GM10248 (cell line): ENCODE data around the gene IER5L.

Experiments used
- CTCF ChIA-PET: fragments of 300-600 bp; sonication (Branson Sonifier 250); formaldehyde crosslinking; extraction: SDS; loops from one replicate; lab custom pipeline; 2021; ENCODE audit warnings: antibody characterized with exemption; lab: Yijun Ruan, JAX
- POLR2A ChIA-PET: fragments of 350-650 bp; sonication (Branson Sonifier 250); formaldehyde crosslinking; extraction: SDS; loops from one replicate; lab custom pipeline; 2020; ENCODE audit warnings: antibody characterized with exemption; lab: Yijun Ruan, JAX
- DNase-seq: peaks from one replicate; pipeline ENCODE4 v3.0.0; 2012; ENCODE audit errors: extremely low spot score
- CTCF ChIP-seq: IDR thresholded peaks from 2 replicates; pipeline ENCODE4 v1.5.1; 2012; ENCODE audit warnings: mild to moderate bottlenecking, low read depth; ENCODE audit errors: extremely low read depth, missing control alignments, control extremely low read depth

The IER5L gene

DNA sequence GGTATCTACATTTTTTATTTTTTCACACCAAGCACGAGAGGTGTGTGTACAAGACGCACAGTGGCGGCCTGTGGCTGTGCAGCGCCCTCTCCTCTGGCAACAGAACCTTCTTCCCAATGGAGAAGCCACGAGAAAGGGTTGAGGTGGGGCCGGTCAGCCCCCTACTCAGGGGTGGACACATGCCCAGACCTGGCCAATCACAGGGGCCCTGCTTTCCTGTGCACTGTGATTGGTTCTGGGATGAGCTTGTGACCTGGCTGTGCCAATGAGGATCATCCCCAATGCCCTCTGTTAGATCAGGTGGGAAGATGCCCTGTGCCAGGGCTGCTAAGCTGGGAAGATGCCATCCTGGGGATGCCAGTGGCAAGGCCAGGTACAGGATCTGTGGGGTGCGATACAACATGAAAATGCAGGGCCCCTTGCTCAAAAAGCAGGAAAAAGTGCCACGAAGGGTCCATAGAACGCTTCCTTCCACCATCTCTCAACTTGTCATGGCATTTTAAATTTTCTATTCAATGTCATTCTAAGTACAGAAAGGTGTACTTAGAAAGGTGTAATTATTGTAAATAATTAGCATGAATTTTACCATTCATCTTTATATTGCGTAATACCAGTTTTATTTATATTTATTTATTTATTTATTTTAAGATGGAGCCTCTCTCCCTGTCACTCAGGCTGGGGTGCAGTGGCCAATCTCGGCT lies 15.4 kb downstream of the IER5L start:
- POLR2A ChIA-PET: no interaction called here
- no peak for DNase-seq
- TF ChIP-seq CTCF: no peak
- CTCF ChIA-PET: interaction anchor here (2.0 to 40.2 kb wide), 3 partner anchors 10 to 26 kb away, joined by 9 to 680 read pairs (median 14); no protein-coding TSS in a partner anchor

DNA sequence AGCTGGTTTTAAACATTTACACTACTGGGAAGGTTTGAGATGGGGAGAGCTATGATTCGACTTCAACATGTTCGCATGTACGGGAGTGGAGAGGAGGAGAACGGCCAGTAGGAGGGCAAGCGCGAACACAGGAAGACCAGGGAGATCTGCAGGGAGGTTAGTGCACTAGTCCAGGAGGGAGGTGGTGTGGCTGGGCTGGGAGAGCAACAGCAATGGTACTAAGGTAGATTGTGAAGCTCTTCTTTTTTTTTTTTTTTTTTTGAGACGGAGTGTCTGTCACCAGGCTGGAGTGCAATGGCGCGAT lies 16.6 kb downstream of the IER5L start:
- DNase-seq: no peak
- no peak for TF ChIP-seq CTCF
- POLR2A ChIA-PET: interaction anchor here (0.7 kb wide), 1 partner anchor 22 kb away, joined by 8 read pairs; no protein-coding TSS in a partner anchor
- CTCF ChIA-PET: interaction anchor here (0.9 to 40.2 kb wide), 4 partner anchors 8 to 24 kb away, joined by 3 to 680 read pairs (median 10); no protein-coding TSS in a partner anchor

- TF ChIP-seq CTCF: no peak
- ChIA-PET CTCF (interaction anchor here (0.9 to 40.2 kb wide), 5 partner anchors 9 to 450 kb away, joined by 3 to 680 read pairs (median 9); no protein-coding TSS in a partner anchor), POLR2A (no interaction called here)
- DNase-seq: no peak
Measured at GRCh38 chr9:129160712-129161533, 17.1 kb downstream of the IER5L start.

GRCh38 chr9:129156163-129156562 lies 21.9 kb downstream of the IER5L start:
- DNase-seq: no peak
- ChIA-PET POLR2A (no interaction called here), CTCF (interaction anchor here (2.0 to 40.2 kb wide), 3 partner anchors 10 to 19 kb away, joined by 7 to 680 read pairs (median 17); no protein-coding TSS in a partner anchor)
- no peak for TF ChIP-seq CTCF

DNA sequence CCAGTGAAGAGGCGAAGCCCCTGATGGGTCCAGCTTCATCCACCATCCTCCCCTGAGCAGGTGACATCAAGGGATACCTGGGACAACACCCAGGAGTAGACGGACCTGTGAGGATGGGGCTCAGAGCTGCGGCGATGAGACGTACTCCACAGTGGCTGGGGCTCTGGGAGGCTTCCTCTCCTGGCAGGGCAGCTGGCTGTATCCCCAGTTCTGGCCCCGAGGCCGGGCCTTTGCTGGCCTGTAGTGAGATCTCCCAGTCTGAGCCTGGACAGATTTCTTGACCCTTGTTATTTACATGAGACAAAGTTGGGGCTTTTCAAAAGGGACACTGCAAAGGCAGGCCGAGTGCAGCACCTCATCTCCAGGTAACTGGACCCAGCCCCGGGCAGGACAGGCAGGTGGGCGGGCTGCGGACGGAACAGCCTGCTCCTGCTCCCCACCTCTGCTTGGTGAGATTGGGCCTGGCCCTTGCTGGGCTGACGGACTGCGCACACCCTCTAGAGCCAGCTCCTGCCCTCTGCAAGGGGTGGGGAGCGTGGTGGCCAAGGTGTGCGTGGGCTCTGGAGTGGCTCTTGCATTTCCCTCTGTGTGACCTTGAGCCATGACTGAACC lies 23.1 kb downstream of the IER5L start:
- ChIA-PET CTCF (interaction anchor here (1.9 to 40.2 kb wide), 3 partner anchors 18 to 456 kb away, joined by 5 to 680 read pairs (median 19); no protein-coding TSS in a partner anchor), POLR2A (no interaction called here)
- no peak for TF ChIP-seq CTCF
- no peak for DNase-seq

- ChIA-PET POLR2A (no interaction called here), CTCF (interaction anchor here (1.4 to 40.2 kb wide), 3 partner anchors 14 to 22 kb away, joined by 4 to 680 read pairs (median 19); no protein-coding TSS in a partner anchor)
- no peak for TF ChIP-seq CTCF
- DNase-seq: no peak
Measured at GRCh38 chr9:129151469-129151868, 26.6 kb downstream of the IER5L start.
